CD1c-positive myeloid dendritic cell (primary cell): ENCODE data around the gene EEF2.
"Not testable (repeated sequence)": the region's sequence is repeated elsewhere in the genome, so short reads cannot be mapped to it uniquely, and the experiment has no call there.

Experiments used
- DNase-seq: peaks from one replicate; pipeline ENCODE4 v3.0.0-alpha.2; 2016; ENCODE audit errors: extremely low spot score

Gene EEF2

DNA sequence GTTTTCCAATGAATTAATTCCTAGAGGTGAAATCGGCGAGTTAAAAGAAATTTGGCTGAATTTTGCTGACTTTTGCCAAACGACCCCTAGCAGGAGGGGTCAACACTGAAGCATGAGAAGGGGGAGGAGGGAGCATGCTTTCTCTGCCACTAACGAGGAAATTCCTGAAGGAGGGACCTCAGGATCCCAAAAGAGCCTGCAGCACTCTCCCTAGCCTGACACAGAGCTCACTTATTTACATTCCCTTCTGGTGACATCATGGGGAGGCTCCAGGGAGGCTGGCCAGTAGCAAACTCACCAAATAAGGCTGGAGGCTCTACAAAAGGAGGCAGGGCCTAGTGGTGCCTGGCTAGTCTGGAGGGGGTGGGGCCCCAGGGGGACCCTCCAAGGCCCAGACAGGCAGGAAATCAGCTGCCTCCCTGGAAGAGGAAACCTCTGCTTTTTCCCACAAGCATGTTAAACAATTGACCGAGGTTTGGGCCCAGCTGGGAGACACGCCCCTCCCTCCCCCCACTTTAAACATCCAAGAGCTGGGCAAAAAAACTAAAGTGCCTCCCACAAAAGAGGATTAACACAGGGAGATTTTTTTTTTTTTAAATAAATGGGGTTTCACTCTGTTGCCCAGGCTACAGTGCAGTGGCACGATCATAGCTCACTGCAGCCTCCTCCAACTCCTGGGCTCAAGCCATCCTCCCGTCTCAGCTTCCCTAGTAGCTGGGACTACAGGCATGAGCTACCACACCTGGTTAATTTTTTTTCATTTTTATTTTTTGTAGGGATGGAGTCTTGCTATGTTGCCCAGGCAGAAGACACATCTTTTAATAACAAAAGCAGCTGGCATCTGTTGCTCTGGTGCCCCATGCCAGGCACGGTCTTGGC is 16.5 kb downstream of the EEF2 start:
- DNase-seq, result no peak

DNA sequence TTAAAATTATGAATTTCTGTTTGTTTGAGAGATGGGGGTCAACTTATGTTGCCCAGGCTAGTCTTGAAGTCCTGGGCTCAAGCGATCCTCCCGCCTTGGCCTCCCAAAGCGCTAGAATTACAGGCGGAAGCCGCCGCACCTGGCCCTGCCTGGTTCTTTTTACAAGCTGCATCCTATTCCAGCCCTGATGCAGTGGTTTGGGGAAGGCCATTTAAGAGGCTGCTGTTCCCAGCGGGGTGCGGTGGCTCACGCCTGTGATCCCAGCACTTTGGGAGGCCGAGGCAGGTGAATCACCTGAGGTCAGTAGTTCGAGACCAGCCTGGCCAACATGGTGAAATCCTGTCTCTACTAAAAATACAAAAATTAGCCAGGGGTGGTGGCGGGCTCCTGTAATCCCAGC is 17.3 kb downstream of the EEF2 start:
- DNase-seq, result not testable (repeated sequence)

DNA sequence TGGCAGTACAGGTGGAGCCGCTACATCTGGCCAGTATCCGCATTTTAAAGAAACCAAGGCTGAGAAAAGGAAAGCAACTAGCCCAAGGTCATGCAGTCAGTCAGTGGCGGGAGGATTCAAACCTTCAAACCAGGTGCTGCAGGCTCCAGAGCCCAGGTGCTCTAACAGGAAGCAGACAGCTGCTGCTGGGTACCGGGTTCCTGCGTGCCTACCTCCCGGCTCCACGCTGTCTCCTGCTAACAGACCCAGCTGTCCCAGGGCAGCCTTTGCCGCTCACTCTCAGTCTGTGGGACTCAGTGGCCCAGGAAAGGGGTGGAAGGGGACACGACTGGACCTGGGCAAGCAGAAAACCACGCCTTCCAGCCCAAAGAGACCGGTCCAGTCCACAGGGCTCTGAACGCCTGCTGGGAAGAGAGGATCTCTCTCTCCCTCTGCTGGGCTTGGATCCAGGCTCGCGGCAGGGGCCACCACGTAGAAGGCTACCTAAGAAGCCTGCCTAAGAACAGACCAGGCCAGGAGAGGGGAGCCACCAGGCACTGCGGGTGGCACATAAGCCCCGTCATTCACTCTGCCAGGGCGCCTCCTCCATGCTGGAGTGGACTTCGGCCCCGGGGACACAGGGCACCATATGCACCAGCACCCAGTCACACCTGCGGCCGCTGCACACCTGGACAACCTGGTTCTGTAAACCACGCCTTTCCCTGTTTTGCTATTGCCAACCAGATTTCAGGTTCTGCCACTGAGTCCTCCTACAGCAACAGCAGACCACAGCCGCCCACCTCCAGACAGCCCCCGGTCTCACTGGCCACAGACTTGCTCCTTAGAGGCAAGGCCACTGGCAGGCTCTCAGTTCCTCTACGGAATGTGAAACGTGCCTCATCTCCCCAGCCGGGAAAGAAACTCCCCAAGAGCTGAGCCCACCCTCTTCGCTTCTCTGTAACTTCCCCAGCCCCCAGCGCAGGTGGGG is 18.9 kb downstream of the EEF2 start:
- no peak for DNase-seq

DNA sequence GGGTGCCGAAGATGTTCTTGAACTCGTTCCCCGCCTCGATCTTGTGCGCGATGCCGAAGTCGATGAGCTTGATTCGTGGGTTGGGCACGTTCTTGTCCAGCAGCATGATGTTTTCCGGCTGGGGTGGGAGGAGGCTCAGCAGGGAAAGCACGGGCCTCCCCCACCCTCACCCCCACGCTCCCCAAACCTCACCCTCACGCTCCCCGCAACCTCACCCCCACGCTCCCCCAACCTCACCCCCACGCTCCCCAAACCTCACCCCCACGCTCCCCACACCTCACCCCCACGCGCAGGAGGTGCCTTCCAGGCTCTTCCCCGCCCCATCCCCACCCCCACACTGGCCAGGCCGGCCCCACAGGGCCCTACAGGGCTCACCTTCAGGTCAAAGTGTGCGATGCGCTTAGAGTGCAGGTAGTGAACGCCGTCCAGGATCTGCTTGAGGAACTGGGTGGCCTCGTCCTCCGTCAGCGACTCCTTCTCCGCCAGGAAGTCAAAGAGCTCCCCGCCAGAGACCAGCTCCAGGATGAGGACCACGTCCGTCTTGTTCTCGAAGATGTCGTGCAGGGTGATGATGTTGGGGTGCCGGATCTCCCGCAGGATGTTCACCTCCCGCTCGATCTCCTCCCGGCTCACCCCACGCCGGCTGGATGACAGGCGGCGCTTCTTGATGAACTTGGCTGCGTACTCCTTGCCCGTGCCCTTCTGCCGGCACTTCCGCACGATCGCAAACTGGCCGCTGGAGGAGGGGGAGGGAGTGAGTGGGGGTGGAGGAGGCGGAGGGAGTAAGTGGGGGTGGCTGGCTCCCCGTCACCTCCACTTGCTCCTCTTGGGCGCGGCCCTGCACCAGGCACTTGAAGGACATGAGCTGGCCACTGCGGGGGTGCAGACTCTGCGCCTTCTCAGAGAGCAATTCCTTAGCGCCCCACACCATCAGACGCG is 20.7 kb downstream of the EEF2 start:
- DNase-seq, result no peak

DNA sequence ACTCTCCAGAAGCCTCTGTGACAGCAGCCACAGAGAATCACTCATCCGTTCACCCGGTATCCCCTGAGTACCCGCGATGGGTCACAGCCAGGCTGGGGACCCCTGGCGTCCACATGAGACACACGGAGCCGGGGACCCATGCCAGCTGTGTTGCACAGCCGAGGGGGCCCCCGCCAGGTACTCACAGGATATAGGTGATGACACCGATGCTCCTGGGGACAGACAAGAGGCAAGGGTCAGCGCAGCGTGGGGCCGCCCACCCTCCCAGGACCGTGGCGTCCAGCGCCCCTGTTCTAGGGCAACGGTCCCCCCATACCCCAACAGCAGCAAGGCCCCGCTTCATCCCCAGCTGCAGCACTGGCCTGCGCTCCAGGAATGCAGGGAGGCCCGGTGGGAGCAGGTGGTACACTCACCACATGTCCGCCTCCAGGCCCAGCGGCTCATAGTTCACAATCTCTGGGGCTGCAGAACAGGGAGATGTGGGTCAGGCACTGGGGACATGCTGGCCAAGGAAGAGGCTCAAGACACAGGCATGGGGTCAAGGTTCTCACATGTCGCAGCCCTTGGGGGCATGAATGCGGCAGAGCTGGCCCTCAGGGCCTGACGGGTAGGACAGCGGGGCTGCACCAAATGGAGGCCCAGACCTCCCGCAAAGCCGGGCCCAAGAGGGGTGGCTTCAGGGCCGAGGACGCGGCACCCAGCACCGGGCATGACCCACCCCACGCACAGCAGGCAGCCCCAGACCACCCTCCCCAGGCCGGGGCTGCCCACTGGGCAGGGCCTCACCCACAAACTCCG is 21.6 kb downstream of the EEF2 start:
- no peak for DNase-seq

DNA sequence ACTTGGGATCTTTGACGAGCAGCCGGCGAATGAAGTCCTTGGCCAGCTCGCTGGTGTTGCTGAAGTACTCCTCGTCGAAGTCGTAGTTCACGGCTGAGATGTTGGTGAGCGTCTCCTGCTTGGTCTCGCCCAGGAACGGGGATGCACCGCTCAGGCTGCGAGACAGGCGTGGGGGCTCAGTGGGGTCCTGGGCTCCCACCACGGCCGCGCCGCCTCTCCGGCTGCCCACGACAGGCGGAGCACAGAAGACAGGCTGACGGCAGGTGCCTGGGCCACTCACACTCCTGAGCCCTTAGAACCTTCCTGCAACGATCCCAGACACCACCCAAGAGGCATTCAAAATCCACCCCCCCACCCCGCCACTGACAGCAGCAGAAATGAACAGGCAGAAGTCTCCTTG is 24.3 kb downstream of the EEF2 start:
- DNase-seq, result no peak

DNA sequence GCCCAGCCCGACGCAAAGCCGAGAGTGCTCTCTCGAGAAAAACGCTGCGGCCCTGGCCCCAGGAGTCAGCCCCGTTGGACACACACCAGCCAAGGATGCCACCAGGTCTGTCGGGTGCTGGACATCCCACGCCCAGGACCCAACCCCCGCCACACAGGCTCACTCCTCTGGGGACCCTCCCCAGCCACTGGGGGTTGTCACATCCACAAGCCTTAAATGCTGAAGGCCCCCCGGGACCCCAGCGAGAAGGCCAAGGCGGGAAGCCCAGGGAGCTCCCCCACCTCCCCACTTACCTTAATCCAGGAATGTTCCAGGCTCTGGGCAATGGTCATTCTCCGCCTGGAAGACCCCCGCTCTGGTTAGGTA is 25.5 kb downstream of the EEF2 start:
- DNase-seq, result no peak

DNA sequence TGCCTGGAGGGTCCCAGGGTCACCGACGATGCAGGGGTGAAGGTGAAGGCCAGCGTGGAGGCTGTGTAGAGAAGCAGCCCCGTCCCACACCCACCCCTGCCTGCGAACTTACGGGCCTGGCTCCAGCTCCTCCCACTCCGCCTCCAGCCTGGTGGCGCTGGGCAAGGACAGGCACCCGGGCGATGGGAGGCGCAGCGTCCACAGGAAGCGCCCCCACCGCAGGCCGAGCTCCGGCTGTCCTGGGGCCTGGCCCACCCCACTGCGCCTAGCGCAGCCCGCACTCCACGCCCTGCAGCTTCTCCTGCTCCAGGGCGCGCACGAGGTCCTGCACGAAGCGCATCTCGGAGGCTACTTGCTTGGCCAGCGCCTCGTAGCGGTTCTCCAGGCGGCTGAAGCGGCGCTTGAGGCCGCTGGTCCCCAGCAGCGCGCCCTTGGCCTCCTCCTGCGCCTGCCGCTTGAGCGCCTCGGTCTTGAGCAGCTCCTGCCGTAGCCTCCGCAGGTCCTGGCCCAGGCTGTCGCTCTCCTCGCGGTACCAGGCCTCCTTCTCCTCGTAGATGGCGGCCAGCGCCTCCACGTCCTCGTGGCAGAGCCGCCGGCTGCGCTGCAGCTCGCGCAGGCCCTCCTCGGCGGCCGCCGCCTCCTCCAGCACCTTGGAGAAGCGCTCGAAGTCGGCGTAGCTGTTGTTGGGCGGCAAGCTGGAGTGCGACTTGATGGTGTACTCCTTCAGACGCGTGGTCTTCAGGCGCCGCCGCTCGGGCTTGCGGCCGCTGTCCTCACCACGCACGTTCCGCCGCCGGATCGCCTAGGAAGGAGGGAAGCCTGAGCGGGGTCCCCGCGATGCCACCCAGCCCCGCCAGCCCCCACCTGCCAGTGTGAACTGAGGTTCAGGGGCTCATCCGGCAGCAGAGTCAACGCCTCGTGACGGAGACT is 26.2 kb downstream of the EEF2 start:
- no peak for DNase-seq

DNA sequence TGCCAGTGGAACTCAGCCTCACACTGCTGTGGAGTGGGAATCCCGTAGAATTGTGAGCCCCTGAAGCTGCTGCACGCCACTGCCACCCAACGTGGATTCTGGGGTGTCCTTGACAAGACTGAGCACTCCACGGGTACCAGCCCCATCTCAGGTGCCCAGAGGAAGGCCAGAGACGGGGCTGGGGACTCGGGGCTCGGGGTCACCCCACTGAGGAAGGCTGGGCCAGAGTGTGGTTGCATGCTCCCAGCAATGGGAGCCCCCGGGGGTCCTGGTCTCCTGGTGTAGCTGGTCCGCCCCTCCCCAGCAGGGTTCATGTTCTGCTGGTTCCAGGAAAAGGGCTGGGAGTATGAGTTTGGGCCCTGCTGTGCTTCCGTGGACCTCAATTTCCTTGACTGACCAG is 29.6 kb downstream of the EEF2 start:
- DNase-seq, result no peak

DNA sequence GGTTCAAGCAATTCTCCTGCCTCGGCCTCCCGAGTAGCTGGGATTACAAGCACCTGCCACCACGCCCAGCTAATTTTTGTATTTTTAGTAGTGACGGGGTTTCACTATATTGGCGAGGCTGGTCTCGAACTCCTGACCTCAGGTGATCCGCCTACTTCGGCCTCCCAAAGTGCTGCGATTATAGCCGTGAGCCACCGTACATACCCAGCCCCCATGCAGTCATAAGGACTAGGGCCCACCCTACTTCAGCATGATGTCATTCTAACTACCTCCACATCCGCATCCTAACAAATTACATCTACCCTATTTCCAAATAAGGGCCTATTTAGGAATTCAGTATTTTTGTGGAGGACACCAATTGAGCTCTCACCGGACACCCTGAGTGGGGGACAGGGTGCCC is 30.0 kb downstream of the EEF2 start:
- not testable (repeated sequence) for DNase-seq

DNA sequence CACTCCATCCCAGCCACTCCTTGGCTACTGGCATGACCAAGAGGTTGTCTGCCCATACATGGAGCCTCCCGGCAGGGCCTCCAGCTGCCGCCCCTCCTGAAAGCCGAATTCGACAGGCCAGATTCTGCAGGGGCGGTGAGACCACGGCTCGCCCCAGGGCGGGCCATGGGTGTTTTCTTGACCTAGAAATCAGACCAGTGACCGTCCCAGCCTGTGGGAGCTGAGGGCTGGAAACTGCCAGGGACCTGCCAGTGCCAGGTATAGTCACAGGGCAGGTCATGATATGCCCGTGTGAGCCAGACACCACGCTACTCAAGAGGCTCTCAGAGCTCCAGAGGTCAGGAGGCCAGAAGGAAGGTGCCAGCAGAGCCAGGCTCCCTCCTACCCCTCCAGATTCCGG is 31.2 kb downstream of the EEF2 start:
- DNase-seq, result no peak

DNA sequence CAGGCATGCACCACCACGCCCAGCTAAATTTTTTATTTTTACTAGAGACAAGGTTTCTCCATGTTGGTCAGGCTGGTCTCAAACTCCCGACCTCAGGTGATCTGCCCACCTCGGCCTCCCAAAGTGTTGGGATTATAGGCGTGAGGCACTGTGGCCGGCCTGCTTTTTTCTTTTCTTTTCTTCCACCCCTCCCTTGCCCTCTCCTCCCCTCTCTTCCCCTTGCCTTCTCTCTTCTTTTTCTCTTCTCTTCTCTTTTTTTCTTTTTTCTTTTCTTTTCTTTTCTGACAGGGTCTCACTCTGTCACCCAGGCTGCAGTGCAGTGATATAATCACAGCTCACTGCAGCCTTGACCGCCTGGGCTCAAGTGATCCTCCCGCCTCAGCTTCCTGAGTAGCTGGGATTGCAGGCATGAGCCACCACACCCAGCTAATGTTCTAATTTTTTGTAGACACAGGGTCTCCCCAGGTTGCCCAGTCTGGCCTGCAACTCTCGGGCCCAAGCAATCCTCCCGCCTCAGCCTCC is 32.4 kb downstream of the EEF2 start:
- DNase-seq, result not testable (repeated sequence)

DNA sequence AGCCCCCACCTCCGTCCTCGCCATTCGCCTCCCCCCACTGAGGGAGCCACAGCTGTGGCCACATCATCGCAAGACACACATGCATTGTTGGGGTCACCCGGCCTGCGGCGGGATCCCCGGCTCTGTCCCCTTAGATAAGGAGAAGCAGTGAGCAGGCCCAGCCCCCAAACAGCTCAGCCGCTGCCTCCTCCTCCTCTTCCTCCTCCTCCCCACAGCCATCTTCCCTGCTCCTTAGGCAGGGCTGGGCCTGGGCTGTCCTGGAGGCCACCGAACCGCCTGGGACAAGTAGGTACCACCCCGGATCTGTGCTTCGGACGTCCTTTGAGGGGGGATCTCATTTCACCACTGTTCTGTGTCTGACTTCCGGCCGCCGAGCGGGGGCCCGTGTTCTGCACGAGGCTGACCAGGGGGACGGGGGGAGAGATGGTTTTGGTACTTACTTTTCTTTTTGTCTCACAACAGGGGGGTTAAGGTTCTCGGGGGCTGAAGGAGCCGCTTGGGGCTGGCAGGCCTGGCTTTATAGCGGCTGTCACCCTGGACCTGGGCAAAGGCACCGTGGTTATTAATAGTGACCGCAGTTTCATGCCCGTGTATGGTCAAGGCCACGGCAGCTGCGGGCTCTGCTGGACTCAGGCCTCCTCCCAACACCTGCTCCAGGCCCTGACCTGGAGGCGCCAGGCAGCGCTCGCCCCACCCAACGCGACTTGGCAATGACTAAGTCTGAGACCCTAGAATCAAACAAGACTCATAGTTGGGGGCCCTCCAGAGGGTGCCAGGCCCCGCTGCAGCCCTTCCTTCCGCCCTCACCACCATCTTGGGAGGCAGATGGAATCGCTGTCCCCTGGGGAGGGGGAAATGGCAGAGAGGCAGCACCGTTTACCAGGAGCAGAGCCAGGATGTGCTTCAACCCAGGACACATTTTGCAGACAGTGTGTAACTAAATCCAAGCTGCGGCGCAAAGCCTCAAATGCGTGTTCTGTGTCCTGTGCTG is 34.1 kb downstream of the EEF2 start:
- DNase-seq, result no peak

DNA sequence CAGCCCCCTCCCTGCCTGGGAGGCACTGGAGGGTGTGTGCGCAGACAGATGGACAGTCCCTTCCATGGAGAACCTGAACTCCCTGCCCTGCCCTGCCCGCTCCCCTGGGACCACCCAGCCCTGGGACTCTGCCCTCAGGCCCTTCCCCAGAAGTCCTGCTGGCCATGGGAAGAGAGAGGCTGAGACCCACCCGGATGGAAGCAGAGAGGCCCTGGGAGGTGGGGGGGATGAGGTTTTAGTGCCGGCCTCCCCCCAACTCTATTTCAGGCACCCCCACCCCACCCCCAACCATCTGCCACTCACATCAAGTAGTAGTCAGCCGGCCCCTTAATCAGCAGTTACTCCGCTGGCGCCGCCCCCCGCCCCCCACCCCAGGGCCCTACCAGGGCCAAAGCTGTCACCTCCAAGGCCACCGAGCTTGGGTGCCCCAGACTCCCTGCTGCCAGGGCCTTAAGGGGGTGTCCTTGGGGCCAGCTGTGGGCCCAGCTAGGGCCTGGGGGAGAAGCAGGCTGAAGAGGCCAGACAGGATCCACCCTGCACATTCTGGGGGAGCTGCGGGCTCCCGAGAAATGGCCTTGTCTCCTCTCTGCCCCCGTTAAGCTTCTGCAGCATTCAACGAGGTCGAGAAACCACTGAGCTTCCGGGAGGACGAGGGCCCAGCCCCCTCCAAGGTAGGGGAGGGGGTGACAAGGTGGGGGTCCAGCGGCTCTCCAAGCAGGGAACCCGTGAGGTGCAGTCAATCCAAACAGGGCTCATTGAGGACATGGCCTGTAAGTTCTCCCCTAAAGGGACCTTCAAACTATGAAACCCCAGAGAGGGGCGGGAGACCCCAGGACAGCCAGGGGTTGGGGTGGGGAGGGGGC is 35.0 kb downstream of the EEF2 start:
- no peak for DNase-seq

DNA sequence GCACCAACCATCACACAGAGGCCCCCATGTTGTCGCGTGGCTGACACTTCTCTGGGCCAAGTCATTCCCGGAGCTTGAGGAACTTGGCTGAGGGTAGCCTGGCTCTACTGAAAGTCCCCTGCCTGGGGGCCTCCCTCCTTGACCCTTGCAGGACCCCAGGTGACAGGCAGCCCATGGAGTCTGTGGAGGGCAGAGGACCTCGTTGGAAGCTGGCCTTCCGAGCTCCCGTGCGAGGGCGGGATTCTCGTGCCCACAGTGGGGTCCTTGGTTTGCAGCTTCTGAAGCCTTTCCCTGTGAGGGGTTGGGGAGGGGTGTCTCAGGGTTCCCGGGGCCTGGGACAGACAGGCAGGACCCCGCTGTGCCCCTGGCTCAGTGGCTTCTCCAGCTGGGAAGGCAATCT is 36.0 kb downstream of the EEF2 start:
- no peak for DNase-seq

DNA sequence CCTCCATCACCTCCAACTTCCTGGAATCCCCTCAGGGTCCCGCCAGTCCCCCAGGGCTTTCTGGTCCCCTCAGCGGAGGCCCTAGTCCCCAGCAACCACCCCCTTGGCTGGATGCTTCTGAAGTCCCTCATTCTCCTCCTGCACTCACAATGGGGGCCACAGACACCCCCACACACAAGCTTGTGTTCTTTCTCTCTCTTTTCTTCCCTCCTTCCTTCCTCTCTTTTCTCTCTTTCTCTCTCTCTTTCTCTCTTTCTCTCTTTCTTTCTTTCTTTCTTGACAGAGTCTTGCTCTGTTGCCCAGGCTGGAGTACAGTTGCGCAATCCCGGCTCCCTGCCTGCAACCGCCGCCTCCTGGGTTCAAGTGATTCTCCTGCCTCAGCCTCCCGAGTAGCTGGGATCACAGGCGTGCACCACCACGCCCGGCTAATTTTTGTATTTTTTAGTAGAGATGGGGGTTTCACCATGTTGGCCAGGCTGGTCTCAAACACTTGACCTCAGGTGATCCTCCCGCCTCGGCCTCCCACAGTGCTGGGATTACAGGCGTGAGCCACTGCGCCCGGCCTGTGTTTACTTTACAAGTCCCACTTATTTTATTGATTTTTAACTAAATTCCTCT is 37.8 kb downstream of the EEF2 start:
- not testable (repeated sequence) for DNase-seq

DNA sequence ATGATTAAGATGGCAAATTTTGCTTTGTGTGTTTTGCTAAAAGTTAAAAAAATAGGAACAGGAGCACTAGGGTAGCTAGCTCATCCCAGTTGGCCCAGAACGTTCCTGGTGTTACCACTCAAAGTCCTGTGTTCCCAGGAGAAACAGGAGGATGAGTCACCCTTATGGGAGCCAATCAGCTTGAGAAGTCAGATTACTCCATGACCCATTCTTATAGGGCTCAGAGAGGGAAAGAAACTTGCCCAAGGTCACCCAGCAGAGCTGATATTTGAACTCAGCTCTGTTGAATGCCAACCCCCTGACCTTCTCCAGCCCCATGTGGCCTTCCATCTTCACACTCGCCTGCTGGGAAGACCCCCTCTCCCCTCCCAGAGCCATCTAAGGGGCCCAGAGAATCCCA is 39.4 kb downstream of the EEF2 start:
- no peak for DNase-seq
